GM19467 (cell line): ENCODE results near the gene TAF6L.
"Not testable (repeated sequence)": the region's sequence is repeated elsewhere in the genome, so short reads cannot be mapped to it uniquely, and the experiment has no call there.

ENCODE experiments used
- ATAC-seq: cut with Tn5 transposase; IDR thresholded peaks from one replicate; pipeline ENCODE4 v1.9.1; 2021; ENCODE audit warnings: mild to moderate bottlenecking, moderate library complexity; ENCODE audit not compliant: unreplicated experiment

Gene TAF6L

DNA sequence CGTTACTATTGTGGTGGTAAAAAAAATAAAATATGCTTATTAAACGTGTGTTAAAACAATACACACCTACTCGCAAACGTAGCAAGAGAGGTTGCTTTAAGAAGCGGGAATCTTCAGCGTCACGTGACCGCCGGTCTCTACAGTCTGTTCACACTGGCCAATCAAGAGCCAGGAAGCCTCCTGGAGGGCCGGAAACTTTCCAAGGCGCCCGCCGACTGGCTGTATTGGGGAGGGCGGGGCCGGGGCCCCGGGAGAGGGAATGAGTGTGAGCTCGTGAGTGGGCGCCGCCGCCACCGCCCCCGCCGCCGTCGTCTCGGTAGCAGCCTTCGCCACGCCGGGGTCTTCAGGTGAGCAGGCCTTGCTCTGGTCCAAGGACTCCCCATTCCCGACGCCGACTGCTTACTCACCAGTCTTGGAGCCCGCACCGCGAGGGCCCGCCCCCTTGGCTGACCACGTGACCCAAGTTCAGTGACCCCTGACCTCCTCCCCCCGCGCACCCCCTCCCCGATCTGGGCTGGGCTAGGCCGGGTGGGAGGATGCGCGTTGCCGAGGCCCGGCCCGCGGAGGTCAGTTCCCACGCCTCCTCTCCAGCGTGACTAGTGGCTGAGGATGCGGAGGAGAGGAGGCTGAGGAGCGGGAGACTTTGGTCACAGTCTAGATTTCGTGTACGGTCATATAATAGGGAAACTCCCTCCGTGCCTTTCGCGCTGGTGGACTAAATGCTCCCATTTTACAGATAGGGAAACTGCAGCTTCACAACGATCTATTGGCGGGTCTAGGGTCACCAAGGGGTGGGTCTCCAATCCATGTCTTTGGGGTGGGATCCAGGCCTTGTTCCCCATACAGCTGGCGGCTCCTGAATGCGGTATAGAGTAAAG, at the start of gene TAF6L:
TAF6L (plus strand) TSS at position 253 of the 878 bp plus-strand sequence. CDS start 4,388 bp downstream, outside the sequence.
- ATAC-seq: peak; percentile 75

- ATAC-seq: no peak
Observed at GRCh38 chr11:62721994-62722393, 49.2 kb upstream of the TAF6L start.

GRCh38 chr11:62724171-62724570, 47.0 kb upstream of the TAF6L start:
- no peak for ATAC-seq

DNA sequence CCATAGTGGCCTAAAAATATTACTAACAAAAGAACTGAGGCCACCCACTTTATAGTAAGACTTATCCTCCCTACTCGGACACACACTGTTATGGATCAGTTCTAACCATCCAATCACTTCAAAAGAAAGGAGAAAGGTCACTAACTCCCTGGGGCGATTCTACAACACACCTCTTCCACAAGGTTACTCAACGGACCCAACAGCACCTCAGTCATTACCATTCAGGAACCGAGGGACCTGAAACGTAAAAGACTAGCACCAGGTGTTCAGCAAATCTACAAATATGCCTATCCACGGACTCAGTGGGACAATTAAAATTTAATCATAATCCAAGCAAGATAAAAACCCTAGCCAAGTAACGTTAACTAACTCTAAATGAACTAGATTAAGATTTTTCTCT, 45.5 kb upstream of the TAF6L start:
- no peak for ATAC-seq

DNA sequence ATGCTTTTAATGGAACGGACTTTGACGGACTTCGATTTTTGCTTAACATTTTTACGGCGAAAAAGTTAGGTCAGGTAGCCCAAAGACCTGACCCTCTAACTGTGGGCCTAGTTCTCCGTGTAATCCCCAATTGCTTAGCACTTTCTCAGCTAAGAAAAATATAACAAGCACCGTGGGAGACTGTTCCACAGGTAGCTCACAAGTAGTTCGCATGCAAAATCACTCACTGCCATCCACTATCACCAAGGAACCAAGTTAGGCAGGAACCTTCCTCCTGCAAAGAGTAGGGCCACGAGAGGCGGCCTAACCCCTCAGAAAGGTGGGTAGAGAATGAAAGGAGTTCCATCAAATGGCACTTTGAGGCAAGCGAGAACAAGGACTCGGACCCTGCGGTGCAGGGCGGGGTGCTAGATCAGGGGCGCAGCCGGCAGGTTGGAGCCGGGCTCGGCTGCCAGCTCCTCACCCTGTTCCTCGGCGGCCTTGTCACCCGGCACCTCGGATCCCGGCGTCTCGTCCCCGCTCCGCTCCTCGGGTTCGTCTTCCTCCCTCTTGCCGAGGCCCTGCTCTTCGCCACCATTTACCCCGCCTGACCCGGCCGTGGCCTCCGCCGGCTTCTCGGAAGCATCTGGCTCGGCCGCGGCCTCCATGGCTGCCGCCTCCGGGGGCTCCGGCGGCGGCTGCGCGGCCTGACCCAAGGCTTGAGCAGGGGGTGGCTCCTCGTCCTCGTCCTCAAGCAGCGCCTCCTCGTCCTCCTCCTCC, 44.9 kb upstream of the TAF6L start:
- peak; percentile 2 for ATAC-seq

- peak; percentile 4 for ATAC-seq
Observed at GRCh38 chr11:62726915-62727164, 44.4 kb upstream of the TAF6L start.

DNA sequence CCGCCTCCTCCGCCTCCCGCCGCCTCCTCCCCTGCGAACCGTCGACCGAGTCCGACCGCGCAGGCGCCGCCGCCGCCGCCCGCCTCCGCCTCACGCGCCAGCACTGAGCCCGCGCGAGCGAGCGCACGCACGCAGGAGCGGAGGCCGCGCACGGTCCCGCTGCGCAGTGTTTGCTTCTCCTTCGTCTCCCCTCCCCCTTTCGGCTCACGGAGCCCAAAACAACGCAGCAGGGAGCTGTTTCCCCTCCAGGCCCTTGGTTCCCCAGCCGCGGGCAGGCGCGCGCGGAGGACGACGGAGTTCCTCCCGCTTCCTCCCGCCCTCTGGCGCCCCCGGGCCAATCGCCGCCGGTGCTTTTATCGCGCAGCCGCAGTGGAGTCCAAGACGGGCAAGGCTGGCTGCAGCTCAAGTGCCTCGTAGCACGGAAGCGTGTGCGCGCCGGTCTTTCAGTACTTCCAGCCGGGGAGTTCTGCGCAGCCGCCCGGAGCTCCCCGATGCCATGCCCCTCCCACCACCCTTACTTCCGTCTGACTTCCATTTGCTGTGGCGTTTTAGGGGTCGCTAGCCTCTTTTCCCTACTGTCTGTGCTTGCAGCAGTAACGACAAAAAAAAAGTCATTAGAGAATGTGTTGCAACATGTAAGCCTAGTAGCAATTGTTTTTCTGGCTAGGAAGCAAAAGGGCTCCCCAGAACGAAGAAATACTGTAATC, 43.9 kb upstream of the TAF6L start, which contains the start of gene HNRNPUL2:
HNRNPUL2 (minus strand) TSS at position 293 of the 707 bp plus-strand sequence. CDS start 301 bp downstream, outside the sequence.
- peak; percentile 58 for ATAC-seq

- peak; percentile 53 for ATAC-seq
Observed at GRCh38 chr11:62727872-62728170, 43.4 kb upstream of the TAF6L start.

GRCh38 chr11:62728171-62728988, 42.8 kb upstream of the TAF6L start, which contains the start of gene TTC9C:
Gene TTC9C, plus strand, starts transcription at chr11:62728486. Its CDS starts 363 bp downstream, at chr11:62728849.
- ATAC-seq: no peak

DNA sequence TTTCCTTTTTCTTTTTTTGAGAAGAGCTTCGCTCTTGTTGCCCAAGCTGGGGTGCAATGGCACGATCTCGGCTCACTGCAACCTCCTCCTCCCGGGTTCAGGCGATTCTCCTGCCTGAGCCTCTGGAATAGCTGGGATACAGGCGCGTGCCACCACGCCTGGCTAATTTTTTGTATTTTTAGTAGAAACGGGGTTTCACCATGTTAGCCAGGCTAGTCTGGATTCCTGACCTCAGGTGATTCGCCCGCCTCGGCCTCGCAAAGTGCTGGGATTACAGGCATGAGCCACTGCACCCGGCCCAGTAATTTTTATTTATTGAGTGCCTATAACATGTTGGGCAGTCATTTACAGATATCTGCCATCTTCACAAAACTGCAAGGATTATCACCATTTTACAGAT, 41.1 kb upstream of the TAF6L start:
- ATAC-seq: not testable (repeated sequence)

DNA sequence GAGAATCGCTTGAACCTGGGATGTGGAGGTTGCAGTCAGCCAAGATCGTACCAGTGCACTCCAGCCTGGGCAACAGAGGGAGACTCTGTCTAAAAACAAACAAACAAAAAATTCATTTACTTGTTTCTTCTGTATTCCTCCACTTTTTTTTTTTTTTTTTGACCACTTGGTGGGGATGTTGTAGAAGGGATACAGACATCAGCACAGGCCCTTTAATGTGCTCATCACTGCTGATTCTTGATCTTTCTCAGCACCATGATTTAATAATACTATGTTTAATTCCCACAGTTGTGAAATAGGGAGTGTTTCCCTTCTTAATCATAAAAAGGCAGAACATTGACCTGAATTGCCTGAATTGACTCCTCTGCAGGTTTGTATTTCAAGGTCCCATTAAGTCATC, 38.4 kb upstream of the TAF6L start:
- no peak for ATAC-seq

DNA sequence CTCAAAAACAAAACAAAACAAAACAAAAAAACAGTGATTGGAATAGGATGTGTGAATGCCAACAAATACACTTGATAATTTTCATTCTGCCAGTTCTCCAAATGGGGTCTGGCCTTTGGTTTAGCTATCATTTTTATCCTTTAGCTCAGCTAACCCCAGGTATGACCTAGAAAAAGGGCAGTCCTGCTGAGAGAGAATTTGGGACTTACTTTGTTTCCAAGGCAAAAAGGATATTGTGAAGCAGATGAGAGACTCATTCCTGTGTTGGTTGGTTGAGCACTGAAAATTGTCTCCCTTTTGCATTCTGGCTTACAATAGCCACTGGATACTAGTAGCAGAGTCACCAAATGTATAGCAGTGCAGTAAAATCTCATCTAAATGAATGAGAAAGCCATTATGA, 34.0 kb upstream of the TAF6L start:
- ATAC-seq: no peak

GRCh38 chr11:62747475-62748160, 23.6 kb upstream of the TAF6L start:
- ATAC-seq: no peak

DNA sequence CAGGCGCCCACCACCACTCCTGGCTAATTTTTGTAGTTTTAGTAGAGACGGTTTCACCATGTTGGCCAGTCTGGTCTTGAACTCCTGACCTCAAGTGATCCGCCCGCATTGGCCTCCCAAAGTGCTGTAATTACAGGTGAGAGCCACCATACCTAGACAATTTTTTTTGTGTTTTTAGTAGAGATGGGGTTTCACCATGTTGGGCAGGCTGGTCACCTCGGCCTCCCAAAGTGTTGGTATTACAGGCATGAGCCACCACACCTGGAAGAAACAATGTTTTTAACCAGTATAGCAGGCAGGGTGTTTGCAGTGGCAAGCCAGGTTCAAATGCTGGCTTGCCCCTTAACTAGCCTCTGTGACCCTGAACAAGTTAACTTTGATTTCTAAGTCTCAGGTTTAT, 21.3 kb upstream of the TAF6L start:
- ATAC-seq: not testable (repeated sequence)

- ATAC-seq: no peak
Observed at GRCh38 chr11:62752177-62752785, 18.9 kb upstream of the TAF6L start.

DNA sequence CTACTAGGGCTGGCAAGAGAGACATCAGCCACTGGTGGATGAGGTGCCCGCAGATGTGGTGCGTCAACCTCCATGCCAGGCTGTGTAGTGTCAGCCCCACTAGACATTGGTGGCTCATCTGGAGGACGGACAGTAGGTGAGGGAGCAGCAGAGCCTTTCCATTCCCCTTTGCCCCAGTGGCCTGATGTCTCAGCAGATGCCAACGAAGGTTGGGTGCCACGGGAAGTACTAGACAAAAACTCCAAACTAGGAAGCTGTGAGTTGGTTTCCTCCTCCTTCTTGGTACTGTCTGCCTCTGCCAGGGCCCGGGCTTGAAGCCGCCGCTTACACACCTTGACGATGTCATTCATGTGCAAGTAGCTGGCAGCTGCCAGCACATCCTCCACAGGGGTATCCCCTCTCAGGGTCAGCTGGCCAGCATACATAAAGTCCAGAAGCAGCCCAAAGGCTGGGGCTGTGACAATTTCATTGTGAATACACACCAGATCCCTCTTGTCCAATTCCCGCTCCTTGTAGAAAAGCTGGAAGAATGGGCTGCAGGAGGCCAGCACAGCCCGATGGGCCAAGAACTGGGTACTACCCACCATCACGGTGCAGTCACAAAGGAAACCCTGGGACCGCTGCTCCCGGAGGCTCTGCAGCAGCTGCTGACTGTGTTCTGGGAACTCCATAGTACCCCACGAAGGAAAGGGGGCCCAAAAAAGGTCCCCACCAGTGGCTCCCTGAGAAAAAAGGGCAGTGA, 18.0 kb upstream of the TAF6L start:
- ATAC-seq: no peak

GRCh38 chr11:62753736-62754603, 17.2 kb upstream of the TAF6L start, which contains the start of gene ZBTB3:
Gene ZBTB3, minus strand, starts transcription at chr11:62754160. Its CDS starts 496 bp downstream, at chr11:62753664.
- ATAC-seq: peak; percentile 96

DNA sequence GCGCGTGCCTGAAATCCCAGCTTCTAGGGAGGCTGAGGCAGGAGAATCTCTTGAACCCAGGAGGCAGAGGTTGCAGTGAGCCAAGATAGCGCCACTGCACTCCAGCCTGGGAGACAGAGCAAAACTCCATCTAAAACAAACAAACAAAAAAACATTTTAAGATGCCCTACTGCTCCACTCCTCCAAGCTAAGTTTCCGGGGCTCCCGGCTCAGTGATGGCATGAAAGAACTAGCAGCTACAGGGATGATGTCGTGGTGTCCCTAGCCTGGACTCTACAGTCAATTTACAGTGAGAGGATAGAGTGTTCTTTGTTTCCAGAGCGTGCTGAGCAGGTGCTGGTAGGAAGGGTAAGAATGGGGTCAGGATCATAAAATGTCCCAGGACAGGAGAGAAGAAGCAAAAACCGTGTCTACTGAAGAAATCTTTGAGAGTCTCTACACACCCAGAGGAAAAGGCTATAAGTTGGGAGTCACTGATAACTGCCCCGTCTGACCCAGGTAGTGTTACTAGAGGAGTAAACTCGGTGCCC, 16.0 kb upstream of the TAF6L start:
- ATAC-seq: no peak
